IMR-90 (cell line): ENCODE data around the gene SFT2D3. TPM values are rescaled to one million over a fixed set of nuclear protein-coding genes. Genes with fewer than 3 reads are reported as not detected.

ENCODE experiments used
- ATAC-seq: fragments of 200-7000 bp; cut with Tn5 transposase; 2 replicates; pipeline ENCODE4 v1.9.1; 2020; ENCODE audit warnings: low read depth, mild to moderate bottlenecking, moderate library complexity
- BruUV-seq: library from RNA; stranded (reverse); fragments of 400-500 nt; replicated peaks from 2 replicates; lab custom pipeline; 2021; lab: Mats Ljungman, UMichigan
- CTCF ChIA-PET: fragments of 300-600 bp; formaldehyde crosslinking; extraction: SDS; loops from one replicate; lab custom pipeline; 2021; ENCODE audit warnings: antibody characterized with exemption; lab: Yijun Ruan, JAX
- POLR2A ChIA-PET: fragments of 300-600 bp; sonication (Branson Sonifier 250); formaldehyde crosslinking; loops from one replicate; lab custom pipeline; 2022; ENCODE audit warnings: antibody characterized with exemption; ENCODE audit not compliant: unreplicated experiment; lab: Charles Lee
- DNase-seq: peaks from one replicate; pipeline ENCODE4 v3.0.0; 2013
- H2AFZ ChIP-seq: replicated peaks from 2 replicates; pipeline ENCODE3; 2013; ENCODE audit warnings: low read length, mild to moderate bottlenecking; ENCODE audit not compliant: poor library complexity
- H2AK5ac ChIP-seq: 2 replicates; pipeline ENCODE4 v1.6.1; 2013; ENCODE audit warnings: low read depth, low read length, inconsistent platforms
- H2AK9ac ChIP-seq: replicated peaks from 2 replicates; pipeline ENCODE3; 2013; ENCODE audit warnings: mild to moderate bottlenecking, low read depth, low read length, moderate library complexity; ENCODE audit not compliant: poor library complexity
- H2BK120ac ChIP-seq: 2 replicates; pipeline ENCODE4 v1.6.1; 2013; ENCODE audit warnings: low read depth, low read length, inconsistent platforms
- H2BK15ac ChIP-seq: 3 replicates; pipeline ENCODE4 v1.6.1; 2013; ENCODE audit warnings: low read depth, low read length, inconsistent platforms
- H2BK20ac ChIP-seq: 2 replicates; pipeline ENCODE4 v1.6.1; 2013; ENCODE audit warnings: low read depth, mild to moderate bottlenecking, inconsistent platforms, low read length, moderate library complexity
- H2BK5ac ChIP-seq: 2 replicates; pipeline ENCODE4 v1.6.1; 2013; ENCODE audit warnings: mild to moderate bottlenecking, low read depth, low read length, inconsistent platforms; ENCODE audit not compliant: poor library complexity, severe bottlenecking
- H3K14ac ChIP-seq: replicated peaks from 2 replicates; pipeline ENCODE4 v1.6.1; 2013; ENCODE audit warnings: low read depth, low read length, inconsistent platforms
- H3K18ac ChIP-seq: 2 replicates; pipeline ENCODE4 v1.6.1; 2013; ENCODE audit warnings: low read depth, low read length, control low read depth
- H3K23ac ChIP-seq: 2 replicates; pipeline ENCODE4 v1.6.1; 2013; ENCODE audit warnings: low read depth, low read length, inconsistent platforms
- H3K27ac ChIP-seq: 2 replicates; pipeline ENCODE4 v1.5.1; 2013; ENCODE audit warnings: mild to moderate bottlenecking, control low read depth, low read length; ENCODE audit not compliant: insufficient read depth
- H3K27me3 ChIP-seq: 2 replicates; pipeline ENCODE4 v1.6.1; 2013; ENCODE audit warnings: low read length; ENCODE audit not compliant: control insufficient read depth, insufficient read depth
- H3K36me3 ChIP-seq: 2 replicates; pipeline ENCODE4 v1.6.1; 2013; ENCODE audit warnings: low read length, mixed read lengths; ENCODE audit not compliant: control insufficient read depth, insufficient read depth
- H3K4ac ChIP-seq: 2 replicates; pipeline ENCODE4 v1.6.1; 2013; ENCODE audit warnings: low read depth, low read length, inconsistent platforms
- H3K4me1 ChIP-seq: 2 replicates; pipeline ENCODE4 v1.6.1; 2013; ENCODE audit warnings: low read length, mixed read lengths; ENCODE audit not compliant: control insufficient read depth, insufficient read depth
- H3K4me2 ChIP-seq: 2 replicates; pipeline ENCODE4 v1.6.1; 2013; ENCODE audit warnings: low read depth, mild to moderate bottlenecking, control low read depth, low read length, moderate library complexity
- H3K4me3 ChIP-seq: 2 replicates; pipeline ENCODE4 v1.5.1; 2013; ENCODE audit warnings: low read depth, mild to moderate bottlenecking, control low read depth, low read length, moderate library complexity; ENCODE audit not compliant: insufficient read depth
- H3K56ac ChIP-seq: 2 replicates; pipeline ENCODE4 v1.6.1; 2013; ENCODE audit warnings: low read length, inconsistent platforms; ENCODE audit not compliant: insufficient read depth; ENCODE audit errors: extremely low read depth
- H3K79me1 ChIP-seq, 2 experiments: 2 replicates each; pipeline ENCODE4 v1.6.1; 2013; ENCODE audit warnings: low read length in 2 of 2, inconsistent platforms in 1 of 2, low read depth in 1 of 2
- H3K9ac ChIP-seq: 2 replicates; pipeline ENCODE4 v1.6.1; 2013; ENCODE audit warnings: low read depth, low read length, control low read depth
- H3K9me1 ChIP-seq: 2 replicates; pipeline ENCODE4 v1.6.1; 2013; ENCODE audit warnings: low read length, inconsistent platforms; ENCODE audit not compliant: insufficient read depth
- H3K9me3 ChIP-seq: 2 replicates; pipeline ENCODE4 v1.6.1; 2013; ENCODE audit warnings: low read length; ENCODE audit not compliant: control insufficient read depth, insufficient read depth
- H4K20me1 ChIP-seq: 2 replicates; pipeline ENCODE4 v1.6.1; 2013; ENCODE audit warnings: low read length, inconsistent platforms; ENCODE audit not compliant: insufficient read depth
- H4K5ac ChIP-seq: 2 replicates; pipeline ENCODE4 v1.6.1; 2013; ENCODE audit warnings: mild to moderate bottlenecking, low read depth, low read length, control low read depth
- H4K8ac ChIP-seq, 2 experiments: 2 replicates each; pipeline ENCODE4 v1.6.1; 2013; ENCODE audit warnings: low read depth in 2 of 2, low read length in 2 of 2, control low read depth in 1 of 2, inconsistent platforms in 1 of 2
- H4K91ac ChIP-seq: 2 replicates; pipeline ENCODE4 v1.6.1; 2013; ENCODE audit warnings: low read depth, low read length, inconsistent platforms; ENCODE audit not compliant: insufficient read depth
- CEBPB ChIP-seq: IDR thresholded peaks from 2 replicates; pipeline ENCODE4 v1.6.1; 2012; ENCODE audit warnings: low read depth, low read length, improper control_type of control experiment
- CHD1 ChIP-seq: IDR thresholded peaks from 2 replicates; pipeline ENCODE4 v1.6.1; 2012; ENCODE audit warnings: low read depth, low read length, improper control_type of control experiment
- ELK1 ChIP-seq: fragments of 150-350 bp; IDR thresholded peaks from 2 replicates; pipeline ENCODE4 v1.6.1; 2016; ENCODE audit warnings: low read depth, mild to moderate bottlenecking, low read length, moderate library complexity, borderline replicate concordance
- MAFK ChIP-seq: IDR thresholded peaks from 2 replicates; pipeline ENCODE4 v1.6.1; 2012; ENCODE audit warnings: low read depth, low read length, improper control_type of control experiment
- MXI1 ChIP-seq: IDR thresholded peaks from 2 replicates; pipeline ENCODE4 v1.6.1; 2012; ENCODE audit warnings: low read depth, mild to moderate bottlenecking, low read length, moderate library complexity, borderline replicate concordance
- NFE2L2 ChIP-seq: fragments of 150-350 bp; IDR thresholded peaks from 2 replicates; pipeline ENCODE4 v1.6.1; 2016; ENCODE audit warnings: low read depth, mild to moderate bottlenecking, low read length
- RCOR1 ChIP-seq: IDR thresholded peaks from 2 replicates; pipeline ENCODE4 v1.6.1; 2012; ENCODE audit warnings: mild to moderate bottlenecking, low read length, improper control_type of control experiment; ENCODE audit not compliant: insufficient replicate concordance
- RFX5 ChIP-seq: IDR thresholded peaks from 2 replicates; pipeline ENCODE4 v1.8.0; 2012; ENCODE audit warnings: low read depth, mild to moderate bottlenecking, low read length, moderate library complexity
- dilution Hi-C: fragments of 300-500 bp; cut with HindIII; formaldehyde crosslinking; loops from one replicate; pipeline ENCODE4 v1.14.3; 2018; ENCODE audit warnings: low sequenced_read_pairs; ENCODE audit not compliant: unreplicated experiment
- in situ Hi-C: fragments of 300-500 bp; cut with MboI; formaldehyde crosslinking; loops from 3 replicates; pipeline ENCODE4 v1.14.3; 2019; ENCODE audit warnings: low sequenced_read_pairs, inconsistent platforms, mixed read lengths
- intact Hi-C: fragments of 100-400 bp; cut with micrococcal nuclease; formaldehyde crosslinking; loops from 2 replicates; pipeline ENCODE4 v1.10.0; 2022
- polyA plus RNA-seq, 3 experiments: library from polyadenylated mRNA; depleted of rRNA; stranded (reverse); fragments of >200 nt; gene quantifications; 2 replicates each; pipeline ENCODE4 v1.2.3, GENCODE V29; 2012; ENCODE audit warnings: low replicate concordance in 1 of 3
- total RNA-seq: library from RNA; depleted of rRNA; stranded (reverse); fragments of >200 nt; gene quantifications from 2 replicates; pipeline ENCODE4 v1.2.3, GENCODE V29; 2012

The SFT2D3 gene
- total and polyA plus RNA-seq, 2 of the 4 experiments (the other 2 are of a cell fraction), result 2.5 to 3.1 TPM

DNA sequence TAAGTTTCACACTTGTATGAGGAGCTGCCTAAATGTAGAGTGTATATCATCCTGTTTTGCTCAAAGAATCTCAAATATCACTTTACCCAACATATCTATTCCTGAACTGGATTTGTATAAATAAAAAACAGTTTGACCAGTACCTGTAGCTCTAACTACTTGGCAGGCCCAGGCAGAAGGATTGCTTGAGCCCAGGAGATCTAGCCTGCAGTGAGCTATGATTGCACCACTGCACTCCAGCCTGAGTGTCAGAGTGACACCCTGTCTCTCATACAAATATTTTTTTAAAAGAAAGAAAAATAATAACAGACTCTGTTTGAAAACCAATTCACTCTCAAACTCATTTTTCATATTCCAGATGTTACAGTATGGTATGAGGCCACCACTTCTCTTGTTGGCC lies 18.2 kb upstream of the SFT2D3 start:
- Histone ChIP-seq H3K9ac (no peak overlapping the region), H2AFZ (no peak overlapping the region), H3K9me1 (peaks cover 5% of the 10 kb centered on the region; the same call in 1 of the 2 replicates), H3K9me3 (no peaks in the 10 kb centered on the region), H3K56ac (no peak overlapping the region), H3K14ac (no peak overlapping the region), H2BK20ac (no peak overlapping the region), H2BK120ac (no peak overlapping the region), H2AK9ac (no peak overlapping the region), H3K4me1 (peaks cover 4% of the 10 kb centered on the region), H3K18ac (no peak overlapping the region), H3K4ac (no peak overlapping the region), H4K5ac (no peak overlapping the region), H3K36me3 (no peaks in the 10 kb centered on the region), H3K23ac (no peak overlapping the region), H2BK15ac (no peak overlapping the region), H4K8ac (no peak overlapping the region), H3K27ac (no peak overlapping the region), H3K4me3 (no peak overlapping the region), H4K91ac (no peak overlapping the region), H2BK5ac (no peak overlapping the region), H4K20me1 (no peaks in the 10 kb centered on the region), H3K27me3 (peaks cover 9% of the 10 kb centered on the region), H3K4me2 (no peak overlapping the region), H2AK5ac (no peak overlapping the region), H3K79me1 (no peaks in the 10 kb centered on the region)
- ChIA-PET CTCF (no interaction called here), POLR2A (interaction anchor here (1.1 kb wide), 1 partner anchor 10 kb away, joined by 3 read pairs; no protein-coding TSS in a partner anchor)
- DNase-seq (no peak), ATAC-seq (peak; percentile 39)
- dilution Hi-C loops (no loop called here), in situ Hi-C loops (no loop called here), intact Hi-C loops (no loop called here)
- TF ChIP-seq ELK1, result no peak
- no peak for TF ChIP-seq RFX5
- TF ChIP-seq CHD1, result no peak
- TF ChIP-seq MXI1, result no peak
- no peak for TF ChIP-seq MAFK
- no peak for TF ChIP-seq RCOR1
- no peak for TF ChIP-seq NFE2L2
- TF ChIP-seq CEBPB, result no peak
- no TSS peak for BruUV-seq
